SU-DHL-6 (cell line): ENCODE data around the gene LRIT2.

ENCODE experiments used
- CTCF ChIP-seq: fragments of 200-600 bp; sonication (generic); IDR thresholded peaks from one replicate; pipeline ENCODE4 v1.5.1; 2017; ENCODE audit warnings: antibody characterized with exemption, mild to moderate bottlenecking, low read length, moderate library complexity; ENCODE audit not compliant: insufficient read depth, poor library complexity, severe bottlenecking
- EZH2phosphoT487 ChIP-seq: fragments of 200-600 bp; sonication (generic), shearing (Covaris generic); conservative IDR thresholded peaks from 2 replicates; pipeline ENCODE4 v1.6.1; 2018; ENCODE audit warnings: mild to moderate bottlenecking, antibody characterized with exemption, low read length, moderate library complexity, mixed read lengths

GRCh38 chr10:84185526-84186175, 39.7 kb downstream of the LRIT2 start:
- no peak for TF ChIP-seq CTCF
- TF ChIP-seq EZH2phosphoT487: no peak
